Middle frontal gyrus (tissue), 1 donor: ENCODE results near the gene ADCYAP1R1.
A peak's percentile ranks its signal among the peaks of the same experiment; 100 is the strongest.

ENCODE experiments used
- DNase-seq: peaks from one replicate; pipeline ENCODE4 v3.0.0-alpha.2; 2015; ENCODE audit warnings: low spot score; ENCODE audit errors: extremely low spot score

ADCYAP1R1 gene

DNA sequence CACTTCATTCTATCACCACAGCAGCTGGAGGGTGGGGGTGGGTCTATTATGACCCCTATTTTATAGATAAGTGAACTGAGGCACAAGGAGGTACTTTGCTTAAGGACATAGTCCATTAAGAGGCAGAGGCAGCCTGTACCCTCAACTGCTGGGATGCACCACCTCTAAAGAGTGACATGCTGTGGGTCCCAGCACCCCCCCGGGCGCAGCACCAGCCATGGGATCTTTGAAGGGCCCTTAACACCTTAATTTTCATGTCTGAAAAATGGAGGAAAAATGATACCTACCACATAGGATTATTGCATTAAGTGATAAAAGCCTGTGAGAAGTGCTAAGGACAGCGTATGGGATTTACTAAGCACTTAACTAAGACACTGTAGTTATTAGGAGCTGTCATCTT lies 15.4 kb downstream of the ADCYAP1R1 start:
- DNase-seq: no peak

DNA sequence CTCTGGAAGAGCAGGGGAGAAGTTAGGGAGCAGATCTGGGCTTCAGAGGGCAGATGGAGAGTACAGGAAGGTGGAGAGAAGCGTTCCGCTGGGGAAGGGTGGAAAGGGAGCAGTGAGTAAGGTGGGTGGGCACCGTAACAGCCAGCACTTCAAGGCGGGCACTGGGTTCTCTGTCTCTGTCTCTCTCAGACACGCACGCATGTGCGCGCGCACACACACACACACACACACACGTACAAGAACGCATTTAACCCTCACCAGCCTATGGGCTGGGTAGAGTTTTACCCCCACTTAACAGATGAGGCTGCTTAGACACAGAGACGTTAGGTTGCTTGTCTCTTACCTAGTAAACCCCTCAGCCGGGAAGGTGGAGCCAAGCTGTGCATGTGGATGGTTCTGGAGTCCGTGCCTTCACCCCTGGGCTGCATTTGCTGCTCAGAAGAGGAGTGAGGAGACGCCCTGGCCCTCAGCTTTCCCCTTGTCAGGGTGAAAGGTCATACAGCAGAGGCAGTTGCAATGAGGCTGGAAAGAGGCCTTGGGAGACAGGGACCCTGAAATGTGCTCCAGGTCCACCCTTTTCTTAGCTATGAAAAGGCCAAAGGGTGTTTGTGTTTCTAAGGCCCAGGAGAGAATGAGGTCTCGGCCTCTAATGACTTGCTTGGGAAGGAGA lies 16.0 kb downstream of the ADCYAP1R1 start:
- DNase-seq: no peak

DNA sequence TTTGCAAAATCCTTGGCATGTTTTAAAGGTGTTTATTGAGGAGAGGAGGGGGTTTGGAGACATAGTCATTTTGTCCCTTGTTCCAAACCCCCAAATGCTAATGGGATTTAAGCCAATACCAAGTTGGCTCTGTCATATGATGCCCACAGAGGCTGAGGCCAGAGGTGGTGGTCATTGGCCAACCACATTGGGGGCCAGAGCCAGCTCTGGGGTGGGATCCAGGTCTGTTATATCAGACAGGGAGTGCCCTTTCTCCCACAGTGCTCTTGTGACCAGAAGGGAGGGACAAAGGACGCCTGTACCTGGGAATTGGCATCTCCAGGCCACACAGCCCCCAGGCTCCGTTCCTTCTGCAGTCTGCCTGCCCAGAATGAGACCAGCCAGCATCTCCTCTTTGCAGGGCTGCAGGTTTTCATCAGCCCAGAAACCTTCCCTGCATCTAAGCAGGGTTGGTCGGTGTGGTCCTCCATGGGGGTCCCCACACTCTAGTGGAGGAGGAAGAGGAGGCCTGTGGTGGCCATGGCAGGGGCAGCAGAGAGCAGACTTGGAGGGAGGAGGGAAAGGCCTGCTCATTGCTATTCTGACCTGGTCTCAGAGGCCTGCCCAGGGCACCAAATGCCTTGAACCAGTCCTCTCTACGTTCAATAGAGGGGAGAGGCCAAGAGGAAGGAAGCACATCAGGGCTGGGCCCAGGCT lies 17.9 kb downstream of the ADCYAP1R1 start:
- no peak for DNase-seq

DNA sequence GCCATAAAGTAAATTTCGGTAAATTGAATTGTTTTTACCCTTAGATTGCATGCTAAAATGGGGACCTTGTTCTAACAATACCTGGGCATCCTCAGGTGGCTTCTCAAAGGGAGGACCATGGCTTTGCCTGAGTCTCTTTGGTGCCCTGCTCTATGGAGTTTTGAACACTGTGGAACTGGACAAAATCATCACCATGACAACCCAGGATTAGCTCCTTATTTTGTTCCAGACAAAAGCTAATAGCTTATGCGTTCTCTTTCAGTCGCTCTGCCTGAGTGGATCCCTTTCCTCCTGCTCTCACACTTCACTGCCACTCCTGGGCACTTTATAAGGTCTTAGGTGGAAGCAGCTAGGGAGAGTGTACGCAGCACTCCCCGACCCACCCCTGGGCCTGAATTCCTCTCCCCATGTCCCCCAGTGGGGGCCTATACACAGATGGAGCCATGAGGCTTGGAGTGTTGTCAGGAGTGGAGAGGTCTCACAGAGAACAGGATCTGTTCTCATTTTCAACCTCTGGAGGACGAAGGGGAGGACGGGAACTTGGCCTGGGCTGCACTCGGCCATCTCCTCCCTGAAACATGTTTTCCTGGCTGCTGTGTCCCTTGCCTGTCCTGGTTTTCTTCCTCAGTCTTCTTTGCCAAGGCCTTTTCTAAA lies 19.0 kb downstream of the ADCYAP1R1 start:
- no peak for DNase-seq

DNA sequence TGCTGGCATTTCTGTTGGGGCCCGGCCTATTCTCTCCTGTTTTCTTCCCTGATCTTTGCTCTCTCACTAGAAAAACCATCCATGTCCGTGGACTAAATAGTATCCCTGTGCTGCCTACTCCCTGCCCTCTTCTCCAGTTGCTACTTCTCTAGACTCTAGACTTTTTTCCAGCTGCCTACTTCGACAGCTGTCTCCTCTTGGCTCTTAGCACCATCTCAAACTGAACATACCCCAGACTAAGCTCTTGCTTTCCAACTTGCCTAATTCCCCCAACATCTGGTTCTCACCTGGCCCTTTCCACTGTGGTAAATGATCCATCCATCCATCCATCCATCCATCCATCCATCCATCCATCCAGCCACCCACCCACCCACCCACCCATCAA lies 19.5 kb downstream of the ADCYAP1R1 start:
- DNase-seq: no peak

DNA sequence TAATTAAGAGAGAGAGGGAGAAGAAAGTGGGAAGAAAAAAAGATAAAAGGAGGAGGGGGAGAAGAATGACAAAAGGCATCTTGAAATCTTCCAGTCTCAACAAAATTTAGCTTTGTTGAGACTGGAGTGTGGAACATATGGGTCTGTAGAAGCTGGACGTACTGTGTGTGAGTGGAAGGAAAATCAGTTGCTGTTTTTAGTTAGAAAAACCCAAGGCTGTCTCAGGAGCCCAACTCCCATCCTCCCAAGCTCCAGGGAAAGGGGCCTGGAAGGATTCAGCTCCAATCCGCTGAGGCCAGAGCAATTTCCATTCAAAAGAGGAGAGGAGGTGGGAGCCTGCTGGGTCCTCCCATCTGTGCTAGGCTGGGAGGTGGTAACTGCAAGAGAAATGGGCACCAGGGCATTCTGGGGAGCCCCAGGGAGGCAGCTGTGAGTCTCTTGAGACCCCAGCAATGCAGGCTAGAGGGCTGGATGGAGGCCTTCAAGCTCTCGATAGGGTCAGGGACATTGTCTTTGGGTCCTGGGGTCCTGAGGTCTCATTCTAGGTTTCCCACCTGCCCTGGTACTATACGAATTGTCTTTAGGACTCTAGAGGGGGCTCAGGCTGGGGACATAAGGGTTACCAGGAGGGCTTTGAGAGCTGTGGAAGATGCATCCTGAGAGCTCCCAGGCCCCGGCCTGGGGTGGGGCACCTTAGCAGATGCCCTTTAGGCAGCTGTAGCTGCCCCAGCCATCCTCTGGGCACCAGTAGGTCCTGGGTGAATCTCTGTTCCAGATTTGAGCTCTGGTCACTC lies 21.4 kb downstream of the ADCYAP1R1 start:
- peak; percentile 6 for DNase-seq

DNA sequence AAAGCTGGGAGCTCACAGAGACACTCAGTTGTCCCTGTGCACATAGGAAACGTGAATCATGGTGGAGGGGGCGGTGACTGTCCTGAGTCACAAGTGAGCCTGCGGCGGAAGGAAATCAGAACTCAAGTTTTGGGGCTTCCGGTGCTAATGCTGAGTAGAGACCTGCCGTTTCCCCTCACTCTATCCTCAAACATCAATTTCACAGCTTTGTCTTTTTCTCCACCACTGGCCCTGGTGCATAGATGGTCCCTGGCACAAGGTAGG lies 21.9 kb downstream of the ADCYAP1R1 start:
- DNase-seq: no peak

DNA sequence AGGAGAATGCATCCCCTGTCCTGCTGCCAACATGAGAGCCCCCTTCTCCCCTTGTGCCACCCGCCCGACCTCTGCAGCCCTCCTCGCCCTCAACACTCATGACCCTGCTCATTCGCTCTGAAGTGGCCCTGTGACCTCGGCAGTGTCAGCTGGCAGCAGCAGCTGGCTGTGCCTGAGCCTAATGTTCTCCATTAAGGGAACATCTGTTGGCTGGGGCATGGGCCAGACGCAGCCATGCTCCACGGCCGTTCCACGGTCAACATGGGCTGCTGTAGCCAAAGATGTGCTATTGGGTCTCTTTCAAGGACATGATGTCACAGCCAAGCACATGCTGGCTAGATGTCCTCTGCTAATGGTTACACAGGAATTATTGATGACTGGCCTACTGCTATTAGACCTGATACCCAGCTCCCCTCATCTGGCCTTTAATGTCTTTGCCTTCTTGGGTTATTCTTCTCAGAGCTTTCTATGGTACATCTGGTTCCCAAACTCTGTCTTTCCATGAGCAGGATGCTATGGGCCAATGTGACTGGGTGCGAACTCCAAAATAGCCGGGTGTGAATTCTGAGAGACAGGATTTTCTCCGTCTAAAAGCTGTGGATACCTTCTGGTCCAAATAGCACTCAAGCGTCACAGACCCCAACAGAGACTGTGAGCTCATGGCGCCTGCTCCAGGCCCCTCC lies 22.4 kb downstream of the ADCYAP1R1 start:
- no peak for DNase-seq

DNA sequence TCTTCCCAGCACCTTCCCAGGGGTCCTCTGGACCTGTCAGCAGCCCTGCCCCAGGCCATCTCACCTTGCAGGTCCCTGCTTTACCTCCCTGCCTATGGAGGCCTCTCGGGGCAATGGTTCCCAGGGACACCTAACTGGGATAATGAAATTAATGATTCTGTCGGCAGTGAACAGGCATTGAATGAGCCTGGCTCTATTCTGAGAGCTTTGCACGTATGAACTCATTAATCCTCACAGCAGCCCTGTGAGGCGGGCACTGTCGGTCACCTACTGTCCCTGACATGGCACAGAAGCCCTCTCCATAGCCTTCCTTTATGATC lies 22.9 kb downstream of the ADCYAP1R1 start:
- DNase-seq: no peak

DNA sequence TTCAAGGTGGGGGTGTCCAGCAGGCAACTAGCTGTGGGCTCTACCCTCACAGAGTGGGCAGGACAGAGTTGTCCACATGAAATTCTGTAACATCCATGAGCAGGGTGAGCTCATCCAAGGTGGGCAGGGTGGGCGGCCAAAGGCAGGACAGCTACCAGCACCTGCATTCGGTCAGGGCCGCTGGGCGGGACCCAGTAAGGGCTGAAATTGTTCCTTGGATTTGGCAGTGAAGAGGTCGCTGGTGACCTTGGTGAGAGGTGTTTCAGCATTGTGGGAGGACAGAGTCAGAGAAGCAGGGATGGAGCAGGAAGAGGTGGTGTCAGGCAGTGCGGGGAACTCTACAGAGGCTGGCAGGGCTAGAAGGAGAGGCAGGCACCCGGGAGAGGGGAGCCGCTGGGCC lies 23.9 kb downstream of the ADCYAP1R1 start:
- no peak for DNase-seq

DNA sequence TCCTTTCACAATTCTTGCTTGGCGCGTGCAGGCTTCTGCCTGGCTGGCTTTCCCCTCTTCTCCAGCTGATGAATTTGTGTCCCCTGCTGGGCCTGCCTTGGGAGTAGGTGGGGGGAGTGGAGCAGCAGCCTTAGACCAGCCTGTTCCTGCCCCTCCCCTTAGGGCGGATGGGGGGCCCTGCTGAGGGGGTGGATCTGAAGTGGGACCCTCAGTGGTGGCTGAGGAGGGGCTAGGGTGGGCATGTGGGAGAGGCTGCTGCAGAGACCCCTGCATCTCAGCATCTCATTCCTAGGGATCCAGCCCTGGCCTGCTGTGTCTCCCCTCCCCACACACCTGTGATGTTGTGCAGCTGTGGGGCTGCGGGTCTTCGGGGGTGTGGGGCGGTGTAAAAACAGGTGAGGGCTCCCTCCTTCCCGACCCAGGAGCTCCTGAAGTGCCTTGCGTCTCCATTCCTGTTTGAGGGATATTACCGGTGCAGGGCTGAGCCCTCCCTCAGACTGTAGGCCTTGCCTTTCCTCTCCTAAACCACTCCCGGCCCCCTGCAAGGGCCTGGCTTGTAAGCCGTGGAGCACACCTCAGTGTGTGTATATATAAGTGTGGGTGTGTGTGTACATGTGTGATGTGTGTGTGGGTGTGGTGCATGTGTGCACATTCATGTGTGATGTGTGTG lies 24.7 kb downstream of the ADCYAP1R1 start:
- DNase-seq: no peak

DNA sequence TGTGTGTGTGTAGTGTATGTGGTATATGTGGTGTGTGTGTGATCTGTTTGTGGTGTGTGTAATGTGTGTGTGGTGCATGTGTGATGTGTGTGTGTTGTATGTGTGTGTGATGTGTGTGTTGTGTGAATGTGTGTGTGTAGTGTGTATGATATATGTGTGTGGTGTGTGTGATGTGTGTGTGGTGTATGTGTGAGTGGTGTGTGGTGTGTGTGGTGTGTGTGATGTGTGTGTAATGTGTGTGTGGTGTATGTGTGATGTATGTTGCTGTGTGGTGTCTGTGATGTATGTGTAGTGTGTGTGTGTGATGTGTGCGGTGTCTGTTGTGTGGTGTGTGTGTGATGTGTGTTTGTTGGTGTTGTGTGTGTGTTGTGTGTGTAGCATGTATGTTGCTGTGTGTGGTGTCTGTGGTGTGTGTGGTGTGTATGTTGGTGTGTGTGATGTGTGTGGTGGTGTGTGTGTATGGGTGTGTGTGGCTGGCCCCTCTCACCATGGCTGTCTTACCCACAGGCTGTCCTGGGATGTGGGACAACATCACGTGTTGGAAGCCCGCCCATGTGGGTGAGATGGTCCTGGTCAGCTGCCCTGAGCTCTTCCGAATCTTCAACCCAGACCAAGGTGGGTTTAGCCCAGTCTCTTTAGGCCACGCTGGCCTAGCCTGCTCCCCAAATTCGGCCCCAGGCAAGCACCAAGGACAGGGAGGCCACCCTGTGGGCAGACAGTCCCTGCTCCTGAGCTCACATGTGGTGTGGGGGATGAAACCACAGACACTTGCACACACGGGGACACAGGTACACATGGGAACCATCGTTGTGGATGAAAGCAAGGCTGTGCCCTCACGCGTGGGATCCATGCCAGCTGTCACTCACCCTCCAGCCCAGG lies 25.6 kb downstream of the ADCYAP1R1 start:
- DNase-seq: no peak

DNA sequence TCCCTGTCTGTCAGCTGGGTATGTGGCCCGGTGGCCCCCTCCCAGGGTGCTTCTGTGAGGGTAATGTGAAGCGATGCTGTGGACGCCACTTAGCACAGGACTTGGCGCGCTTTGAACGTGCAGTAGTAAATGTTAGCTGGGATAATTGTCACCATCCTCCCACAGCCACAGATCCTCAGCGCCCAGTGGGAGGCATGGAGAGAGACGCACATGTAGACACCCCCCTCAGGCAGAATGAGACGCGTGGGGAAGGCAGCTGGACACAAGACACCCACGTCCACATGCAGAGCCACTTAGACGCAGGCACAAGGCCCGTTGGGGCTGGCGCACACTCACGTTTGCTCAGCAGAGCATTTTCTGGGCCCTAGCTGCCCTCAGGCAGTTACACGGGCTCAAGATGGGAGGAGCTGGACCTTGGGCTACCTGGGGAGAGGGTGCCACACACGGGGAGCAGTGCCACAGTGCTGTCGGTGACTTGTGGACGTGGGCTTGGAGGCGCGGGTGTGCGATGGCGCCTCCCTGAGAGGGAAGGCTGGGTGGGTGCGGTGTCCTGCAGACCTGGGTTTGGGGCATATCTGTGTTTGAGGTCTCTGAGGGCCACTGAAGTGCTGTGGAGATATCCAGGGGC lies 26.4 kb downstream of the ADCYAP1R1 start:
- DNase-seq: no peak

DNA sequence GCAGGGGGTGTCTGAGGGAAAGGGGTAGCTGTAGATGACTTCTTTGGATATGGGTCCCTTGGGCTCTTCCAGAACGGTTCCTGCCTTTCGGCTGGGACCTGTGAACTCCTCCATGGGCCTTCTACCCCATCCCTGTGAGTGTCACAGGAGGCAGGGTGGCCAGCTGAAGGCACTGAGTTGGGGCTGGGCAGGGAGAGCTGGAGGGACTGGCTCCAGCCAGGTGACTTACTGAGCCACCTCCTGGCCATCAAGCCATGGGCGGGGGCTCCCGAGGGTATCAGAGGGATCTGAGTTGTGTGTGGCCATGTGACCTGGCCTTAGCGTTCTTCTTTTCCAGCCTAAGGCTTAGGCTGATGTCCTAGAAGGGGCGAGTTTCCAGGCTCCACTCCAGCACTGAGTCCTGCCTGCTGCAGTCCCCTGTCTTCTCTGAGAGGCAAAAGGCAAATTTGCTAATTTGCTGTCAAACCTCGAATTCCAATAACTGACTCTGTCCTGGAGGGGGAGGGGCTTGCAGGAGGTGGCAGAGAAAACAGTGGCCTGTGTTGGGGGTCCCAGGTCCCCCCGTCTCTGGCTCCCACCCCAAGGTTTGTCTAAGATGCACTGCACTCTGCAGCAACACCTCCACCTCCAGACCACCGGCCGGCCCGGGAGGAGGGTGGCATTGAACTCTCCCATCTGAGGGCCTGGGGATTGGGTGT lies 27.2 kb downstream of the ADCYAP1R1 start:
- DNase-seq: no peak

DNA sequence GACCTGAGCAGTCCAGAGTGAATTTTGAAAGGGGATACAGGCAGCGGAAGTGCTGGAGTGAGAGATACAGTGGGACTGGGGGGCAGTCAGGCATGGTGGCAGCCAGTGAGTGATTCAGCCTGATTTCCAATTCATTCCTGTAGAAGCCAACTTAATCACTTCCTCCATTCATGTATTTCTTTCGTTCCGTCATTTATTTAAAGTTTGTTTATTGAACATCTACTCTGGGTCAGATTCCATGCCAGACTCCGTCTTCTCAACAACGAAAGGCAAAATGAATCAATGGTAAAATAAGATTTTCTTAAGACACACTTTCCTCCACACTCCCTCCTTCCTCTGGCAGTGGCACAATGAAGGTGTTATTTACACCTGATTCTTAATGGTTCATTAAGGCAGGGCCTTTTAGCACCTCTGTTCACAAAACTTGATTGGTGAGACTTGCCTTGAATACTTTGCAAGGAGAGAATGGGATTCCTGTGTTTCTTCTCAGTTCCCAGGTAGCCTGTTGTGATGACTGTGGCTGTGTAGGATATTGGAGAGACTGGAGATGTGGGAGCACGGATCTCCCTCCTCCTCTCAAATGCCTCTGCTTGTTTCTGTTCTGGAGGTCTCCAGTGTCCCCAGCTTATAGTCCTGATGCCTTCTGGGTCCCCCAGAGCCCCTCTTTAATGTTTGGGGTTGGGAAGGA lies 27.9 kb downstream of the ADCYAP1R1 start:
- no peak for DNase-seq

DNA sequence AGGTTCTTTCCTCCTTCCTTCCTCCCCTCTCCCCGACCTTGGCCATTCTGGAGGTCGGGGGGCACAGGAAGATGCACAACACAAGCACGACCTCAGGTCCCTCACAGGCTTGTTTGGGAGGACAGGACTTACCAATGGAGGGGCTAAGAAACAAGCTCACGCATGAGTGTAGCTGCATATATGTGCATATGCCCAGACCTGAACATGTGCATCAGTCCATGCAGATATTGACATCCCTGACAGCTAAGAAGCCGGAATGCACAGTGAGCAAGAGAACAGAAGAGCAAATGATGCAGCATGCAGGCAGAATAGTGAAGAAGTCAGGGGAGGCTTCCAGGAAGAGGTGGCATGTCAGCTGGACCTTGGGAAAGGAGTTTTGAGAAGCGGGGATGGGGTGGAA lies 28.7 kb downstream of the ADCYAP1R1 start:
- no peak for DNase-seq

DNA sequence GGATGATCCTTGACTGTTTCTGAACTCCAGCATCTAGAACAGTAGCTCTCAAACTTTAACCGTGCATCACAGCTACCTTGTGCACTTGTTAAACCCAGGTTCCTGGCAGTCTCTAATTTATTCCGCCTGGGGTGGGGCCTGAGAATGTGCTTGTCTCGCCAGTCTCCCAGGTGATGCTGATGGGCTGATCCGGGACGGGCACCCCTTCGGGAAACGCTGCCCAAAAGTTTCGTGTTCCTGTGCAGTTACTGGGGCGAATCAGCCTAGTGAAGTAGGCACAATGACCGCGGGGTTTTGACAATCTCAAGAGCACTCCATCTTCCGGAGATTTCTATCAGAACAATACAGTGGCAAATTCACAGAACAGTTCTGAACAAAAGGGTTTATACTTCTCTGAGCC lies 29.9 kb downstream of the ADCYAP1R1 start:
- DNase-seq: no peak

DNA sequence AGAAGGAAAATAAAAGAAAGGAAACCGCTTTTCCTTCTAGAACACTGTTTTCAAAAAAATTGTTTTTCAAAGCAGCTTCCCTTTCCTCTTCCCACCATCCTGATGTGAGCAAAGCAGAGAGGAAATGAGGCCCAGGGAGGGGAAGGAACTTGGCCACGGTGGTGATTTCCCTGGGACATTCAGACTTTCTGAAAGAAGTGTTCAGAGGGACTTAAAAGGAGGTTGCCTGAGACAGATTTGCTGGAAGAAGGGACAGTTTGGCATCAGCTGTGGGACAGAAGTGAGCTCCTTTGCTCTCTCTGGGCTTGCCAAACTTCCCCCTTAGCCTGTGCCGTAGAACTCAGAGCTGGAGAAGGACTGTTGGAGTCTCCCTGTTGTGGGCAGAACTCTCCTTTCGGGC lies 30.3 kb downstream of the ADCYAP1R1 start:
- no peak for DNase-seq
